Skeletal muscle tissue (tissue), 4 donors: ENCODE data around the gene PRR9. TPM values are rescaled to one million over a fixed set of nuclear protein-coding genes. Genes with fewer than 3 reads are reported as not detected.
"Not testable (repeated sequence)": the region's sequence is repeated elsewhere in the genome, so short reads cannot be mapped to it uniquely, and the experiment has no call there.

Experiments
- H3K27ac ChIP-seq: one replicate; pipeline ENCODE4 v1.7.0; 2013; ENCODE audit warnings: mild to moderate bottlenecking, low read depth, low read length, inconsistent platforms
- H3K27me3 ChIP-seq, 3 donors: one replicate each; pipeline ENCODE4 v1.7.0; 2013; ENCODE audit warnings: low read length in 3 of 3; ENCODE audit not compliant: control insufficient read depth in 3 of 3, insufficient read depth in 3 of 3
- H3K36me3 ChIP-seq, 3 donors: one replicate each; pipeline ENCODE4 v1.7.0; 2013; ENCODE audit warnings: low read length in 3 of 3; ENCODE audit not compliant: control insufficient read depth in 3 of 3, insufficient read depth in 3 of 3
- H3K4me1 ChIP-seq, 3 donors: one replicate each; pipeline ENCODE4 v1.7.0; 2013; ENCODE audit warnings: low read length in 3 of 3, mild to moderate bottlenecking in 3 of 3; ENCODE audit not compliant: control insufficient read depth in 3 of 3, insufficient read depth in 3 of 3
- H3K4me3 ChIP-seq, 3 donors: one replicate each; pipeline ENCODE4 v1.7.0; 2013; ENCODE audit warnings: low read length in 3 of 3
- H3K9ac ChIP-seq, 3 donors: one replicate each; pipeline ENCODE4 v1.7.0; 2013; ENCODE audit warnings: low read length in 3 of 3, mild to moderate bottlenecking in 3 of 3, moderate library complexity in 2 of 3, low read depth in 1 of 3
- H3K9me3 ChIP-seq, 3 donors: one replicate each; pipeline ENCODE4 v1.7.0; 2013; ENCODE audit warnings: low read length in 3 of 3; ENCODE audit not compliant: control insufficient read depth in 3 of 3
- total RNA-seq: library from RNA; depleted of rRNA; stranded (reverse); fragments of >200 nt; gene quantifications from one replicate; pipeline ENCODE4 v1.2.3, GENCODE V29; 2014
- donor health status: Osteomylitis.

PRR9 gene
- total RNA-seq, 1 donor from 2014 or later: not detected

DNA sequence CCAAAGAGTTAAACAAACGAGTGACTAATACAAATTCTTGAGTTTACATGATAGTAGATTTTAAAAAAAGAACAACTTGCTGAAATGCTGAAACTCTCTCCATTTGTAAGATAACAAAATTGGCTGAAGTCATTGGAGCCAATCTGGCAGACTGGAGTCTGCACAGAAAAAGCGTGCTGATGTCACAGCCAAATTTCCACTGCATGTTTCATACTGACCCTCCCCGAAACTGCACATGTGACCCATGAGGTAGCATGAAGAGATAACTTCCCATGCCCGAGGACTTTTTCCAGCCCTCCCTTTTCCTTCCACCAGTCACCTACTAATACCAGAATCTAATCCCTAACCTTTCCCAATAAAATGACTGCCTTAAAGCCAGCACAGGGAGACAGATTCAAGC lies 15.4 kb upstream of the PRR9 start:
- H3K4me3 ChIP-seq: no peak overlapping the region

GRCh38 chr1:153203130-153203529 lies 14.3 kb upstream of the PRR9 start, which contains the start of gene LELP1:
Gene LELP1, plus strand, starts transcription at chr1:153203430. Its CDS starts 1,278 bp downstream, at chr1:153204708.
- no peak within 1 kb of the TSS for H3K9ac ChIP-seq
- no peaks in the 10 kb centered on the region for H3K36me3 ChIP-seq
- peaks cover 0 to 9% (median 0%) of the 10 kb centered on the region in 3 donors for H3K27me3 ChIP-seq
- no peak within 1 kb of the TSS for H3K4me3 ChIP-seq
- H3K4me1 ChIP-seq: no peaks in the 10 kb centered on the region
- H3K9me3 ChIP-seq: no peaks in the 10 kb centered on the region
- no peak within 1 kb of the TSS for H3K27ac ChIP-seq

More for the DNA sequence above, 15.4 kb upstream of the PRR9 start:
- no peaks in the 10 kb centered on the region for H3K36me3 ChIP-seq
- H3K27me3 ChIP-seq: peaks cover 0 to 9% (median 0%) of the 10 kb centered on the region in 3 donors
- H3K27ac ChIP-seq: no peak overlapping the region
- no peak overlapping the region for H3K9ac ChIP-seq
- H3K4me1 ChIP-seq: no peaks in the 10 kb centered on the region
- no peaks in the 10 kb centered on the region for H3K9me3 ChIP-seq

DNA sequence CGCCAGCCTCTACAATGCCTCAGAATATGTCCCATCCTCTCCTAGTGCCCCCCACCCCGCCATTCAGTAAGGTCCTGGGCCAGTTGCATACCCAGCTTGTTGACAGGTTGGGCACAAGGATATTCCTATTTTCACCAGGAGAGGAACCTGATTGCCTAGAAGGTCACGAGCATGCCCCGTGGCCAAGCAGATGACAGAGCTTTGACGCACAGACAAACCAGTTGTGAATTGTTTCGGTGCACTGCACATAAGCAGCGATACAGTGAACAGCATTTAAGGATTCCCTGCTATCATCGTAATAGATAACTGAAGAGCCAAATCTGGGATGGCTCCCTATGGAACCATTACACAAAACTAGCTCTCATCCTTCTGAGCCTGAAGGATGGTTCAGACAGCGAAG lies 10.8 kb upstream of the PRR9 start:
- Histone ChIP-seq H3K36me3 (no peaks in the 10 kb centered on the region), H3K9me3 (no peaks in the 10 kb centered on the region), H3K4me3 (no peak overlapping the region), H3K27me3 (peaks cover 0 to 3% (median 3%) of the 10 kb centered on the region in 3 donors), H3K27ac (no peak overlapping the region), H3K9ac (no peak overlapping the region), H3K4me1 (no peaks in the 10 kb centered on the region)

GRCh38 chr1:153210206-153210605 lies 7.2 kb upstream of the PRR9 start:
- Histone ChIP-seq H3K4me1 (no peaks in the 10 kb centered on the region), H3K9ac (no peak overlapping the region), H3K36me3 (no peaks in the 10 kb centered on the region), H3K27me3 (peaks cover 0 to 3% (median 3%) of the 10 kb centered on the region in 3 donors), H3K4me3 (no peak overlapping the region), H3K9me3 (no peaks in the 10 kb centered on the region), H3K27ac (no peak overlapping the region)

GRCh38 chr1:153212201-153212600 lies 5.2 kb upstream of the PRR9 start:
- Histone ChIP-seq H3K9ac (no peak overlapping the region), H3K9me3 (no peaks in the 10 kb centered on the region), H3K36me3 (no peaks in the 10 kb centered on the region), H3K27me3 (peaks cover 0 to 4% (median 3%) of the 10 kb centered on the region in 3 donors), H3K4me1 (no peaks in the 10 kb centered on the region), H3K27ac (no peak overlapping the region), H3K4me3 (no peak overlapping the region)

- H3K27ac ChIP-seq: no peak overlapping the region
- H3K9me3 ChIP-seq: no peaks in the 10 kb centered on the region
- no peak overlapping the region for H3K9ac ChIP-seq
Observed at GRCh38 chr1:153213519-153213918, 3.9 kb upstream of the PRR9 start.

DNA sequence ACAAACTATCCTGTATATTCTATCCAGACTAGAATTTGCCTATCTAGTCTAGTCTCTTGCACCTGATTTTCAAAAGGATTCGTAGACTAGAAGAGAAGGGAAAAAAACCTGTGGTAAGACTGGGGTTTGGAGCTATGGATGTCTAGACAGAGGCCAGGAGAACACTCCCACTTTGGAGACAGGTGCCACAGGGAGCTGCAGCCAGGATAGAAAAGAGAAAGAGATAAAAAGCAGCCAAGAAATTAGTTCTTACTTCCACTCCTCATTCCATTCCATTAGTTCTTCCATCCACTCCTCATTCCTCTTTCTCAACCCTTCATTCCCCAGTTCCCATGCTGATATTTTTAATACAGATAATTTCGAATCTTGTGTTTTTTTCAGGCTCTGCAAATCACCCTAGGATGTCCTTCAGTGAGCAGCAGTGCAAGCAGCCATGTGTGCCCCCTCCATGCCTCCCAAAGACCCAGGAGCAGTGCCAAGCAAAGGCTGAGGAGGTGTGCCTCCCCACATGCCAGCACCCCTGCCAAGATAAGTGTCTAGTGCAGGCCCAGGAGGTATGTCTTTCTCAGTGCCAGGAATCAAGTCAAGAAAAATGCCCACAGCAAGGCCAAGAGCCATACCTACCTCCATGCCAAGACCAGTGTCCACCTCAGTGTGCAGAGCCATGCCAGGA lies 496 bp downstream of the PRR9 start:
- no peak overlapping the region for H3K27ac ChIP-seq
- H3K9ac ChIP-seq: no peak overlapping the region
- H3K4me1 ChIP-seq: no peaks in the 10 kb centered on the region
- H3K9me3 ChIP-seq: no peaks in the 10 kb centered on the region
- H3K36me3 ChIP-seq: no peaks in the 10 kb centered on the region
- peaks cover 0 to 5% (median 0%) of the 10 kb centered on the region in 3 donors for H3K27me3 ChIP-seq
- H3K4me3 ChIP-seq: no peak overlapping the region

More at GRCh38 chr1:153213519-153213918, 3.9 kb upstream of the PRR9 start:
- Histone ChIP-seq H3K4me3 (no peak overlapping the region), H3K27me3 (peaks cover 0 to 6% (median 3%) of the 10 kb centered on the region in 3 donors), H3K36me3 (no peaks in the 10 kb centered on the region), H3K4me1 (no peaks in the 10 kb centered on the region)

DNA sequence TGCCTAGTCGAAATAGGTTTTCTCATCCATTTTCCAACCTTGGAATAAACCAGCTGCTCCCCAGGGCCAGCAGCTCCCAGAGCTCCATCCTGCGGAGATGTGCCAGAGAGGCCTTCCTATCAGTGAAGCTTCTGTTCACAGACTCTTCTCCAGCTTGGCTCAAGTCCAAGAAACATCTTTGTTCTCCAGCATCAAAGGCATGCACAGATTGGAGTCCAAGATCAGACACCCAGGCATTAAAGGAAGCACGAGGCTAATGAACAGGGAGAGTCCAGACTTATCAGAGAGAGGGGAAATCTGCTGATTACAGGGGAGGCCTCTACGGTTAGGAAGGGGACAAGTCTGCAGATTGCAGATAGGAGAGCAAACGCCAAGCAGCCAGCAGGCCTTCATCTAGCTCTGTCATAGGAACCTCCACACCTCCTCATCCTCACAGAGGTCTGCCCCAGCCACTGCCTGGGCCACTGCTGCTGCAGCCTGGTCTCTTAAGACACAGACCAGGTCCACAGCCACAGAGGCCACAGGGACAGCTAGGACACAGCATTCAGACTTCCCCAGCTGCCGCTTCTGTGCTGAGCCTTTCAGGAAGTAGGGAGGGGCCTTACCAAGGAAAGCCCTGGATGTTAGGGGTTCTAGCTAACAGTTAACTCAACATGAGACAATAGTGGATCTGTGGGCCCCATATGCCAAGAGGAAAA lies 3.4 kb downstream of the PRR9 start:
- Histone ChIP-seq H3K4me3 (no peak overlapping the region), H3K4me1 (no peaks in the 10 kb centered on the region), H3K9me3 (no peaks in the 10 kb centered on the region)

DNA sequence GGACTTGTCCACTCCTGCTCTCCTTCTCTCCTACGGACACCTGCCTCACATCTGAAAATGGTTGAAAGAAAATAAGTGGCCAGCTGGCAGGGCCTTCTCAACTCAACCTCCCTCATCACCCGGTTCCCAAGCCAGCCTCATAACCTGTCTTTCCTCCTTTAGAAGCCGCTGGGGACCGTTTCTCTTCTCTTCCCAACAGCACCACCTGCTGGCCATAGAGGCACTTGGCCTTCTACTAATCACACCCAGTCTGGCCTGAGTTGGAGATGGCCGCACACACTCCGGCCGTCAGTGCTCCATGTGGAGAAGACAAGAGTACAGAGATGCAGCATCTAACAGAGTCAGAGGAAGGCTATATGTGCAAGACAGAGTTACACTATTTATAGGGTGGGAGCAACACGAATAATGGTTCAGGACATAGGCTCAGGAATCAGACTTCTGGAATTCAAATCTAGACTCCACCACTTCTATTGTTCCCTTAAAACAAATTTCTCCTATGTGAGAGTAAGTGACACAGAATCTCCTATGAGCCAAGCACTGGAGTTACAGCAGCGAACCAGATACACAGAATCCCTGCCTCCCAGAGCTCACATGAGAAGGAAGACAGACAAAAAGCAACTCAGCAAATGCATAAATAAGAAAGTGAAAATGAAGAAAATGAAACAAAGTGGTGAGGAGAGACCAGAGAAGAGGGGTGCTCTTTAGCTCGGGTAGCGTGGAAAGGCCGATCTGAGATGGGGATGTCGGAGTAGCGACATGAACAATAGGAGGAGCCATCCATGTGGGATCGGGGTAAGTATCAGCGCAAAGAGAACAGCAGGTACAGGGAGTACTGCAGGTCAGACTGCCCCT lies 5.9 kb downstream of the PRR9 start:
- H3K9me3 ChIP-seq, H3K36me3 ChIP-seq, H3K27ac ChIP-seq, H3K9ac ChIP-seq, H3K4me3 ChIP-seq, H3K4me1 ChIP-seq: not testable (repeated sequence)
- peaks cover 3 to 14% (median 8%) of the 10 kb centered on the region in 3 donors for H3K27me3 ChIP-seq

More for the DNA sequence above, 3.4 kb downstream of the PRR9 start:
- Histone ChIP-seq H3K9ac (no peak overlapping the region), H3K36me3 (no peaks in the 10 kb centered on the region), H3K27ac (no peak overlapping the region), H3K27me3 (peaks cover 3 to 11% (median 8%) of the 10 kb centered on the region in 3 donors)
